Right lobe of liver (tissue), 6 donors: Measurements from ENCODE around the gene SEC24A. TPM values are rescaled to one million over a fixed set of nuclear protein-coding genes. Genes with fewer than 3 reads are reported as not detected.

Experiments
- ATAC-seq, 4 donors: fragments of 200-7000 bp; cut with Tn5 transposase; one replicate each; pipeline ENCODE4 v1.9.1; 2020; ENCODE audit warnings: mild to moderate bottlenecking in 4 of 4, moderate library complexity in 4 of 4
- DNase-seq, 3 donors: peaks; one replicate each; pipeline ENCODE4 v3.0.0-alpha.2; 2020
- H3K27ac ChIP-seq, 3 donors: fragments of 200-600 bp; one replicate each; pipeline ENCODE4 v1.8.0; 2022
- H3K27me3 ChIP-seq, 2 donors: fragments of 200-600 bp; one replicate each; pipeline ENCODE4 v1.8.0; 2022
- H3K36me3 ChIP-seq, 4 donors: fragments of 200-600 bp; sonication (generic) in 1 of 4; one replicate each; pipeline versions ENCODE4 v1.5.1 to v1.8.0; 2017 to 2022; ENCODE audit warnings: control low read depth in 1 of 4
- H3K4me1 ChIP-seq, 4 donors: fragments of 200-600 bp; sonication (generic) in 1 of 4; one replicate each; pipeline versions ENCODE4 v1.5.1 to v1.8.0; 2017 to 2022; ENCODE audit warnings: control low read depth in 1 of 4
- H3K4me3 ChIP-seq, 3 donors: fragments of 200-600 bp; one replicate each; pipeline ENCODE4 v1.8.0; 2022
- H3K9me3 ChIP-seq, 4 donors: fragments of 200-600 bp; sonication (generic) in 1 of 4; one replicate each; pipeline versions ENCODE4 v1.5.1 to v1.8.0; 2017 to 2022; ENCODE audit warnings: control low read depth in 1 of 4
- CTCF ChIP-seq, 4 donors: fragments of 200-600 bp in 3 of 4; fragments of 450-650 bp in 1 of 4; IDR thresholded peaks; one replicate each; pipeline versions ENCODE4 v1.5.1 to v1.8.0; 2016 to 2022; ENCODE audit warnings: antibody characterized with exemption in 4 of 4, mild to moderate bottlenecking in 2 of 4
- POLR2A ChIP-seq: fragments of 450-650 bp; IDR thresholded peaks from one replicate; pipeline ENCODE4 v1.6.1; 2017; ENCODE audit warnings: antibody characterized with exemption, mild to moderate bottlenecking
- WGBS: methylation state at CpG from one replicate; pipeline ENCODE4 v1.1.6; 2018; ENCODE audit warnings: low coverage, low lambda C conversion rate; ENCODE audit not compliant: insufficient coverage; ENCODE audit errors: missing lambda C conversion rate; 5-methylcytosine and 5-hydroxymethylcytosine counted together
- intact Hi-C, 2 donors: fragments of 100-400 bp; cut with DNase I; formaldehyde crosslinking; loops; one replicate each; pipeline versions ENCODE4 v1.11.2 to v1.14.1; 2022
- small RNA-seq, 2 experiments: library from RNA; depleted of rRNA; stranded (forward); fragments of <200 nt; gene quantifications; one replicate each; pipeline ENCODE3, GENCODE V24; 2016
- total RNA-seq, 6 experiments: library from RNA; depleted of rRNA in 2 of 6; stranded (reverse); fragments of >200 nt in 2 of 6; fragmentation: NEBNext Ultra II Directional in 3 of 6; extraction: Animal tissue kit (Norgen Biotek cat#: 25700) in 3 of 6; gene quantifications; one replicate each; pipeline versions ENCODE4 v1.1.0 to v1.2.4, GENCODE V29; 2016 to 2023
- donor health status: DM: no; HTN: yes; CAD: no.
- donor health status: DM: no; HTN: no; CAD: no.
- donor health status: DM: no; HTN: no; CAD: no.
- donor health status: DM: no; HTN: yes; CAD: no.
- donor health status: DM: no; HTN: yes; CAD: no.

SEC24A gene
- total RNA-seq, 6 experiments from 2014 or later = 28.4 to 45.8 (median 40.0) TPM

- WGBS = 61% methylated on average over 4 of the region's 4 CpGs
- Histone ChIP-seq H3K9me3 (no peaks in the 10 kb centered on the region), H3K4me3 (no peak overlapping the region), H3K27me3 (no peaks in the 10 kb centered on the region), H3K4me1 (no peaks in the 10 kb centered on the region), H3K27ac (no peak overlapping the region), H3K36me3 (peaks cover 0 to 88% (median 33%) of the 10 kb centered on the region in 4 donors)
- no peak for DNase-seq
- ATAC-seq = peak in 2 of 4 donors; percentile 40 to 51
- intact Hi-C loops = no loop called here
- TF ChIP-seq POLR2A = no peak
These were observed 120.6 kb downstream of the SEC24A start for GRCh38 chr5:134769206-134769605.

- ATAC-seq = no peak
- 81% methylated on average over 3 of the region's 10 CpGs for WGBS
- intact Hi-C loops = no loop called here
These were observed 124.0 kb downstream of the SEC24A start for GRCh38 chr5:134772461-134773125.

GRCh38 chr5:134777366-134777765, 128.8 kb downstream of the SEC24A start:
- H3K9me3 ChIP-seq = no peaks in the 10 kb centered on the region
- DNase-seq (no peak), ATAC-seq (no peak)
- H3K4me3 ChIP-seq = no peak overlapping the region
- no peak for TF ChIP-seq CTCF (IDR thresholded peaks at IDR 0.05)
- TF ChIP-seq POLR2A = no peak
- no peak overlapping the region for H3K27ac ChIP-seq
- intact Hi-C loops = no loop called here
- WGBS = 89% methylated on average over 2 of the region's 2 CpGs
- H3K36me3 ChIP-seq = peaks cover 0 to 95% (median 21%) of the 10 kb centered on the region in 4 donors
- H3K4me1 ChIP-seq = no peaks in the 10 kb centered on the region
- no peaks in the 10 kb centered on the region for H3K27me3 ChIP-seq

More at GRCh38 chr5:134772461-134773125, 124.0 kb downstream of the SEC24A start:
- Histone ChIP-seq H3K36me3 (peaks cover 0 to 92% (median 24%) of the 10 kb centered on the region in 4 donors), H3K27me3 (no peaks in the 10 kb centered on the region), H3K27ac (no peak overlapping the region), H3K4me1 (no peaks in the 10 kb centered on the region), H3K4me3 (no peak overlapping the region), H3K9me3 (no peaks in the 10 kb centered on the region)
- DNase-seq = no peak
- TF ChIP-seq POLR2A (no peak), CTCF (IDR thresholded peaks at IDR 0.05) (no peak)

Small RNA genes lying within 50 kb of the gene (small RNA-seq; reads per million reads assigned to genes)
- 0 reads per million in 2 experiments for gene RNU6-1164P
- 0 reads per million in 2 experiments for gene RNU6-1311P
- gene RNU6-757P = 0 reads per million in 2 experiments

Other genes with a start within 250 kb of the SEC24A start
- 10 to 100 TPM in 2 of 6 experiments, 1 to 10 TPM in 4; 5.1 to 10.8 (median 7.8) TPM for gene CDKN2AIPNL, start 236.9 kb upstream of the SEC24A start, total RNA-seq
- 10 to 100 TPM in 1 of 6 experiments, 1 to 10 TPM in 5; 6.1 to 14.8 (median 8.4) TPM for gene JADE2, start 123.1 kb upstream of the SEC24A start, total RNA-seq
- 100 to 1,000 TPM in 4 of 6 experiments, 10 to 100 TPM in 2; 53.0 to 195 (median 142) TPM for gene SAR1B, start 16.0 kb upstream of the SEC24A start, total RNA-seq
- 10 to 100 TPM in 4 of 6 experiments, 1 to 10 TPM in 2; 8.2 to 16.9 (median 12.0) TPM for gene CAMLG, start 89.8 kb downstream of the SEC24A start, total RNA-seq
- 10 to 100 TPM; 13.6 to 22.6 (median 20.6) TPM for gene DDX46, start 110.0 kb downstream of the SEC24A start, total RNA-seq
- 10 to 100 TPM; 19.0 to 41.8 (median 30.2) TPM for gene C5orf24, start 197.2 kb downstream of the SEC24A start, total RNA-seq
- gene TXNDC15, start 225.6 kb downstream of the SEC24A start, total RNA-seq = 10 to 100 TPM; 20.8 to 30.9 (median 28.2) TPM